Transverse colon (tissue), 4 donors: ENCODE data around the gene NOP56. TPM values are rescaled to one million over a fixed set of nuclear protein-coding genes. Genes with fewer than 3 reads are reported as not detected.

ENCODE experiments used
- DNase-seq: peaks from one replicate; pipeline ENCODE4 v3.0.0-alpha.2; 2019
- H3K27ac ChIP-seq, 4 donors: fragments of 200-600 bp; sonication (generic); 2 replicates each; pipeline ENCODE4 v1.5.1; 2016 to 2018; ENCODE audit warnings: inconsistent platforms in 4 of 4
- H3K27me3 ChIP-seq: fragments of 200-600 bp; sonication (generic); 2 replicates; pipeline ENCODE4 v1.5.1; 2017; ENCODE audit warnings: inconsistent platforms
- H3K36me3 ChIP-seq, 4 donors: fragments of 200-600 bp; sonication (generic); 2 replicates each; pipeline ENCODE4 v1.5.1; 2017 to 2019; ENCODE audit warnings: inconsistent platforms in 4 of 4
- H3K4me1 ChIP-seq, 4 donors: fragments of 200-600 bp; sonication (generic); 2 replicates each; pipeline ENCODE4 v1.5.1; 2017 to 2020; ENCODE audit warnings: inconsistent platforms in 4 of 4
- H3K4me3 ChIP-seq, 4 donors: fragments of 200-600 bp; sonication (generic); 1 replicate in 1 of 4; 2 replicates in 3 of 4; pipeline versions ENCODE4 v1.5.1 to v1.6.1; 2017 to 2019; ENCODE audit warnings: inconsistent platforms in 4 of 4
- H3K9me3 ChIP-seq, 2 donors: fragments of 200-600 bp; sonication (generic); 2 replicates each; pipeline ENCODE4 v1.5.1; 2017 to 2019; ENCODE audit warnings: inconsistent platforms in 2 of 2
- EP300 ChIP-seq: sonication (generic); formaldehyde crosslinking; IDR thresholded peaks from one replicate; pipeline ENCODE4 v1.6.1; 2017; ENCODE audit warnings: antibody characterized with exemption, low read depth
- POLR2A ChIP-seq: fragments of 450-650 bp; IDR thresholded peaks from one replicate; pipeline ENCODE4 v1.6.1; 2016; ENCODE audit warnings: antibody characterized with exemption, mild to moderate bottlenecking, moderate library complexity
- POLR2AphosphoS5 ChIP-seq, 3 donors: sonication (generic); formaldehyde crosslinking; IDR thresholded peaks; one replicate each; pipeline ENCODE4 v1.6.1; 2016; ENCODE audit warnings: antibody characterized with exemption in 3 of 3
- WGBS, 2 donors: methylation state at CpG; one replicate each; pipeline ENCODE4 v1.1.5; 2018; ENCODE audit warnings: low coverage in 1 of 2; 5-methylcytosine and 5-hydroxymethylcytosine counted together
- in situ Hi-C, 4 donors: fragments of 200-750 bp; cut with MboI; loops; one replicate each; pipeline versions ENCODE4 v1.15.0 to v1.15.1; 2017; ENCODE audit warnings: low sequenced_read_pairs in 3 of 4, low pct_ligation_motif_present in 1 of 4, low pct_unique_long_range_greater_than_20kb in 1 of 4
- intact Hi-C: fragments of 100-400 bp; cut with DNase I; formaldehyde crosslinking; loops from one replicate; pipeline ENCODE4 v1.15.1; 2023; ENCODE audit warnings: low total_unique reads
- total RNA-seq, 4 donors: library from RNA; depleted of rRNA; stranded (reverse); fragments of >200 nt; gene quantifications; one replicate each; pipeline ENCODE4 v1.1.0, GENCODE V29; 2016
- TF ChIP-seq, protein P1 (sequence below), 5 experiments: fragments of 200-600 bp in 3 of 5; fragments of 450-650 bp in 2 of 5; sonication (generic) in 3 of 5; IDR thresholded peaks; 1 replicate in 2 of 5; 2 replicates in 3 of 5; pipeline ENCODE4 v1.5.1; 2016 to 2017; ENCODE audit warnings: antibody characterized with exemption in 5 of 5, inconsistent platforms in 3 of 5, mild to moderate bottlenecking in 2 of 5, moderate library complexity in 1 of 5

The NOP56 gene
- total RNA-seq, 4 donors from 2014 or later, result 32.8 to 303 (median 126) TPM

DNA sequence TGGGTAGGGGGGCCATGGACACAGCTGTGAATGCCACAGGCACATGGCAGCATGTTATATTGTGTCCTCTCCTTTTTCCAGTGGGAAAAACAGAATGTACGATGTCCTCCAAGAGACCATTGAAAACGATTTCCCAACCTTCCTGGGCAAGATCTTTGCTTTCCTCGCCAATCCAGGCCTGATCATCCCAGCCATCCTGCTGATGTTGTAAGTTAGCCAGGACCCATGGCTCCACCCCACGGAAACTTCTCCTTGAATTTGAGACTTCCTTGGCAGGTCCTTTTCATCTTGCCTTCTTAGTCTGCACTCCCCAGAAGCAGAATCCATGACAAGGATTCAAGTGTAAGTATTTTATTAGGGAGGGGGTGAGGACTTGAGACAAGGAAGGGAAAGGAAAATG lies 28.2 kb upstream of the NOP56 start:
- Histone ChIP-seq H3K9me3 (no peaks in the 10 kb centered on the region), H3K4me1 (no peaks in the 10 kb centered on the region), H3K27ac (peak overlapping the region in 1 of 4 donors; percentile 28), H3K27me3 (no peaks in the 10 kb centered on the region), H3K36me3 (no peaks in the 10 kb centered on the region), H3K4me3 (no peak overlapping the region)
- 42 to 69% methylated on average over 2 to 4 of the region's 4 CpGs for WGBS, 2 donors
- in situ Hi-C loops (no loop called here), intact Hi-C loops (no loop called here)
- TF ChIP-seq, protein P1, sequence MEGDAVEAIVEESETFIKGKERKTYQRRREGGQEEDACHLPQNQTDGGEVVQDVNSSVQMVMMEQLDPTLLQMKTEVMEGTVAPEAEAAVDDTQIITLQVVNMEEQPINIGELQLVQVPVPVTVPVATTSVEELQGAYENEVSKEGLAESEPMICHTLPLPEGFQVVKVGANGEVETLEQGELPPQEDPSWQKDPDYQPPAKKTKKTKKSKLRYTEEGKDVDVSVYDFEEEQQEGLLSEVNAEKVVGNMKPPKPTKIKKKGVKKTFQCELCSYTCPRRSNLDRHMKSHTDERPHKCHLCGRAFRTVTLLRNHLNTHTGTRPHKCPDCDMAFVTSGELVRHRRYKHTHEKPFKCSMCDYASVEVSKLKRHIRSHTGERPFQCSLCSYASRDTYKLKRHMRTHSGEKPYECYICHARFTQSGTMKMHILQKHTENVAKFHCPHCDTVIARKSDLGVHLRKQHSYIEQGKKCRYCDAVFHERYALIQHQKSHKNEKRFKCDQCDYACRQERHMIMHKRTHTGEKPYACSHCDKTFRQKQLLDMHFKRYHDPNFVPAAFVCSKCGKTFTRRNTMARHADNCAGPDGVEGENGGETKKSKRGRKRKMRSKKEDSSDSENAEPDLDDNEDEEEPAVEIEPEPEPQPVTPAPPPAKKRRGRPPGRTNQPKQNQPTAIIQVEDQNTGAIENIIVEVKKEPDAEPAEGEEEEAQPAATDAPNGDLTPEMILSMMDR (IDR thresholded peaks at IDR 0.05), result no peak
- TF ChIP-seq EP300 (no peak), POLR2AphosphoS5 (IDR thresholded peaks at IDR 0.05) (no peak), POLR2A (no peak)
- no peak for DNase-seq

- H3K9me3 ChIP-seq, result no peaks in the 10 kb centered on the region
- no peak for DNase-seq
- WGBS, 2 donors, result 57 to 67% methylated on average over 2 of the region's 2 CpGs
- TF ChIP-seq POLR2A, result no peak
- in situ Hi-C loops (no loop called here), intact Hi-C loops (no loop called here)
- no peaks in the 10 kb centered on the region for H3K4me1 ChIP-seq
- H3K27ac ChIP-seq, result peak overlapping the region in 1 of 4 donors; percentile 28
- no peaks in the 10 kb centered on the region for H3K36me3 ChIP-seq
- H3K4me3 ChIP-seq, result no peak overlapping the region
- no peaks in the 10 kb centered on the region for H3K27me3 ChIP-seq
Measured at GRCh38 chr20:2625062-2625461, 27.4 kb upstream of the NOP56 start.

- peak; percentile 74 for DNase-seq
Measured at GRCh38 chr20:2626853-2627541, 25.4 kb upstream of the NOP56 start.

GRCh38 chr20:2631228-2631627 lies 21.2 kb upstream of the NOP56 start:
- no peak for DNase-seq
- no peak overlapping the region for H3K4me3 ChIP-seq
- H3K27ac ChIP-seq, result no peak overlapping the region
- TF ChIP-seq, protein P1 (IDR thresholded peaks at IDR 0.05), result no peak
- TF ChIP-seq POLR2A, result no peak
- TF ChIP-seq POLR2AphosphoS5 (IDR thresholded peaks at IDR 0.05), result no peak
- no peak for TF ChIP-seq EP300
- intact Hi-C loops, result no loop called here
- H3K4me1 ChIP-seq, result no peaks in the 10 kb centered on the region
- no peaks in the 10 kb centered on the region for H3K9me3 ChIP-seq
- in situ Hi-C loops, result no loop called here
- no peaks in the 10 kb centered on the region for H3K36me3 ChIP-seq
- 22 to 27% methylated on average over 1 of the region's 1 CpG for WGBS, 2 donors
- peaks cover 8% of the 10 kb centered on the region for H3K27me3 ChIP-seq

More at GRCh38 chr20:2626853-2627541, 25.4 kb upstream of the NOP56 start:
- intact Hi-C loops, result no loop called here
- in situ Hi-C loops, result no loop called here
- H3K4me1 ChIP-seq, result no peaks in the 10 kb centered on the region
- no peaks in the 10 kb centered on the region for H3K9me3 ChIP-seq
- H3K27ac ChIP-seq, result peak overlapping the region in 1 of 4 donors; percentile 35
- H3K27me3 ChIP-seq, result peaks cover 3% of the 10 kb centered on the region
- TF ChIP-seq, protein P1 (IDR thresholded peaks at IDR 0.05), result peak in 1 of 5 experiments; percentile 19
- TF ChIP-seq EP300, result no peak
- peak in 2 of 3 donors; percentile 12 to 32 for TF ChIP-seq POLR2AphosphoS5 (IDR thresholded peaks at IDR 0.05)
- no peak for TF ChIP-seq POLR2A
- no peak overlapping the region for H3K4me3 ChIP-seq
- 59 to 73% methylated on average over 7 to 9 of the region's 9 CpGs for WGBS, 2 donors
- no peaks in the 10 kb centered on the region for H3K36me3 ChIP-seq

DNA sequence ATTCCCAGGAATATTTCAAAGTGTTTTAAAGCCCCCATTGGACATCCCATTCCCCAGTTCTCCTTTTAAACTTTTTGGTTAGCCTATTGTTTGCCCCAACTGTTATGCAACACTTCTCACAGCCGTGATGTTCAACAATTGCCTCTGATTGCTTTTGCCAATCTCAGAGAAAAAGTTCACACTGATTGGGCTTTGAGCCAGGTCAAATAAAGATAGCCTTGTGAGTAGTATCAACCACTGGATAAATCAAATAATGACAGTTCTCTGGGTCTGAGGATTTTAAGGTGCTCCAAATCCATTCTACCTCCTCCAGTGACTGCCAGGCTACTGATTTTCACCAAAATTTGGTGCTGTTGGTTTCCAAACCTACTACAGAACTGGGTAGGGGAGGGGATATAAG lies 19.1 kb upstream of the NOP56 start:
- 0% methylated on average over 1 of the region's 1 CpG for WGBS, 2 donors
- Histone ChIP-seq H3K4me3 (no peak overlapping the region), H3K27me3 (peaks cover 8% of the 10 kb centered on the region), H3K36me3 (no peaks in the 10 kb centered on the region), H3K27ac (no peak overlapping the region), H3K4me1 (no peaks in the 10 kb centered on the region), H3K9me3 (no peaks in the 10 kb centered on the region)
- in situ Hi-C loops, result no loop called here
- no peak for TF ChIP-seq POLR2AphosphoS5 (IDR thresholded peaks at IDR 0.05)
- TF ChIP-seq EP300, result no peak
- no peak for TF ChIP-seq POLR2A
- TF ChIP-seq, protein P1 (IDR thresholded peaks at IDR 0.05), result no peak
- DNase-seq, result no peak
- intact Hi-C loops, result no loop called here
